GM18519 (cell line): ENCODE data around the gene CCK.

Experiments
- ATAC-seq: cut with Tn5 transposase; IDR thresholded peaks from one replicate; pipeline ENCODE4 v1.9.1; 2021; ENCODE audit warnings: mild to moderate bottlenecking, moderate library complexity; ENCODE audit not compliant: unreplicated experiment, low FRiP score

Gene CCK

DNA sequence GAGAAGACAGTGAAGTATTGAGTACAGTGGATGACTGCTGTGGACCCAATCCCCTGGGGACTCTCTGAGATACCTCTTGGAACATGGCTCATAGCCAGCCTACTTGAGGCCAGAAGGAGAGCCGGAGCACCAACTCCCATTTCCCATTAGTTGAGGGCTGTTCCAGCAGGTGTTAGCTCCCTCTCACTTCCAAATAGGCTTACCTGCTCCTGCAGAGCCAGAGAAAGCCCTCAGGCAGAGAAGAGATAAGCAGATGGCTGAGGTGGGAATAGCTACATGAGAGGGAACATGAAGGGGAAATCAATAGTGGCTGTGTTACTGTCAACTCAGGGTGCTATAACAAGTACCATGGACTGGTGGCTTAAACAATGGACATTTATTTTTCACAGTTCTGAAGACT is 4.6 kb upstream of the CCK start:
- ATAC-seq = no peak

DNA sequence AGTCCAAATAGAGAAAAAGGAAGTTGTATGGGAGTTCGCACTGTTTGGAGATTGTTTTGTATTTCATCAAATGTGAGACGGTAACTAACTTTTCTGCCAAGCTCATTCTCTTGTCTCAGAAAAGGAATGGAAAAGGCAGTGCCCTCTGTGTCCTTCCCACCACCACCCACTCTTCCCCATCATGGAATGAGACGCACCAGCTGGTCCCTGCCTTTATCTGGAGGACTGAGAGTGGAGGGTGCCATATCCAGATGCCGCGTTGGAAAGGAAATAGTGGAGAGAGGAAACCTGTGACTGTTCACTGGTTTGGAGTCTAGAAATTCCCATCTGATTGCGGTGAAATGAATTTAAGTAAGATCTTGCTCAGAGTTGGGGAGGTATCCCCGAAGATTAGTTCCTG is 3.7 kb upstream of the CCK start:
- no peak for ATAC-seq

DNA sequence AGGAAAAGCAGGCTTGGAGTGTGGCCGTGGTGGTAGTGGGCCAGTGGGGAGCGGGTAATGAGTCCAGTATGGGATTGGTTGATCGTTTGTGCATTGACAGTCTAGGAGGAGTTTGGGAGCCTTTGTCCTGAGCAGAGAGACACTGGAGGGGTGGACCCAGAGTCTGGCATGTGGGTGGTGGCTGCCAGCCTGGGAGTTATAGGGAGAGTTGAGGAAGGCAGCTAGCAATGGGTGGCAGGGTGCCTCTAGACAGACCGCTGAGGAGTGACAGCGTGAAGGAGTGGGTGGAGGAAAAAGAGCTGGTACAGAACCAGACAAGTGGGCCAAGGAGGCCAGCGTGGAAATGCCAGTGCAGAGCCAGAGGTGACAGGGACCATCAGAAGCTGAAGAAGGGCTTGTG is 1.9 kb upstream of the CCK start:
- no peak for ATAC-seq

DNA sequence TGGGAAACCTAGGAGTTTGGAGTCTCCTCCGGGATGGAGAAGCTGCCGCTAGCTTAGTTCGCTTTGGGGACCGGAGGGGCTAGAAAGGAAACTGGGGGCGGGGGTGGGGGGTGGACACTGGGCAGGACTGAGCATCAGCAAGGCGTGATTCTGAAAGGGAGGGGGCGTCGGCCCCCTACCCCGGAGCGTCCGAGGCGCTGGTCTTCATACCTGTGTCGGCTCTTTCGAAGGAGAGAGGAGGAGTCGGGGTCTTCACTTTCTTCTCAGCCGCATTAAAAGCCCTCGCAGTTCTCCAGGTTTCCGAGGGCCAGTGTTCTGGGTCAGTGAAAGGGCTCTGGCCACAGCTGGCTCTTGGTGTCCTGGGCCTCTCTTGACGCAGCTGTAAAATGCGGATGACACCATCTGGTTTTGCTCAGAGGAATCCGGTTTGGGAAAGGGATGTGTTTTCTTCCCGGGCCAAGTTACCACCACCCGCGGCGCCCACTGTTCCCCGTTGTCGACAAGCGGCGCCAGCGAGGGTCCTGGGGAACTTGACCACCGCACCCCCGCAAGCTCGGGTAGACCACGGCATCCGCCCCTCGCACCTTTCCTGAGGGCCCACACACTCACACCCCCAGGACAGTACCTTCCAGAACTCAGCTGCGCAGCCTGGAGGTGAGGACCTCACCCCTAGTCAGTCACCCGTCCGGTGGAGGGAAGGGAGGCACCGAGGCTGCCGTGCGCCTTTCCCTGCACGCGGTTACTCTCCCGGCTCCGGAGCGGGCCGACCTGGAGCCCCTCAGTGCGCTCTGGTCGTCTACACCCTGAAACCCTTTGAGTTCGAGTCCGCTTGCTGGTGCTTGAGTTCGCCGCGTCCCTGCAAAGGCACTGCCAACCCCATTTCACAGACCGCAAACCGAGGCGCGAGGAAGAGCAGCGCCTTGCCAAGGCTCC is 660 bp downstream of the CCK start:
- no peak for ATAC-seq

DNA sequence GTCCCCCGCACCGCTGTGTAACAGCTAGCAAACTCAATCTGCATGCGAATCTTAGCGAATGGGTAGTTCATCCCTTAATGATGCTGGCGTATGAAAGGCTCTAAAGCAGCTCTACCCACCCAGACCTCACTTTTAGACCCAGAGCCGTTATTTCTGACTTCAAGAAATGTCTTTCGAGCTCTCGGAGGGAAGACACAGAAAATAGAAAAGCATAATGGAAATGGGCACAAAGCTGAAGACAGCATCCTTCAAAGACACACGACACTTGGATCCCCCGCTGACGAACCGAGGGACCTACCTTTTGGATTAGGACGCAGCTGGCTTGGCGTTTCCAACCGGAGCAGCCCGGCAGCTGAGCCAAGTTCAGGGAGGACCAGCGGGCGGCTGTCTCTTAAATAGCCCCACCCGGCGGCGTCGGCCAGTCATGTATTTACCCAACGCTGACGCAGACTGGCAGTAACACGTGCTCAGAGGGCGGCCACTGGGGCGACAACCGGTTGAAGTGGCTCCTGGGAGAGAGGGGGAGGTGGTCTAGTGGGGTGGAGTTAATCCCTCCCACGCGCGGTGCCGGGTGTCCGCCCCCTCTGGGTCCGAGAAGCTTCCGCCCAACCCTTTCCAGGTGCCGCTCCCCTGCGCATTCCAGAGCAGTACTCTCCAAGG is 1.5 kb downstream of the CCK start:
- ATAC-seq = no peak

DNA sequence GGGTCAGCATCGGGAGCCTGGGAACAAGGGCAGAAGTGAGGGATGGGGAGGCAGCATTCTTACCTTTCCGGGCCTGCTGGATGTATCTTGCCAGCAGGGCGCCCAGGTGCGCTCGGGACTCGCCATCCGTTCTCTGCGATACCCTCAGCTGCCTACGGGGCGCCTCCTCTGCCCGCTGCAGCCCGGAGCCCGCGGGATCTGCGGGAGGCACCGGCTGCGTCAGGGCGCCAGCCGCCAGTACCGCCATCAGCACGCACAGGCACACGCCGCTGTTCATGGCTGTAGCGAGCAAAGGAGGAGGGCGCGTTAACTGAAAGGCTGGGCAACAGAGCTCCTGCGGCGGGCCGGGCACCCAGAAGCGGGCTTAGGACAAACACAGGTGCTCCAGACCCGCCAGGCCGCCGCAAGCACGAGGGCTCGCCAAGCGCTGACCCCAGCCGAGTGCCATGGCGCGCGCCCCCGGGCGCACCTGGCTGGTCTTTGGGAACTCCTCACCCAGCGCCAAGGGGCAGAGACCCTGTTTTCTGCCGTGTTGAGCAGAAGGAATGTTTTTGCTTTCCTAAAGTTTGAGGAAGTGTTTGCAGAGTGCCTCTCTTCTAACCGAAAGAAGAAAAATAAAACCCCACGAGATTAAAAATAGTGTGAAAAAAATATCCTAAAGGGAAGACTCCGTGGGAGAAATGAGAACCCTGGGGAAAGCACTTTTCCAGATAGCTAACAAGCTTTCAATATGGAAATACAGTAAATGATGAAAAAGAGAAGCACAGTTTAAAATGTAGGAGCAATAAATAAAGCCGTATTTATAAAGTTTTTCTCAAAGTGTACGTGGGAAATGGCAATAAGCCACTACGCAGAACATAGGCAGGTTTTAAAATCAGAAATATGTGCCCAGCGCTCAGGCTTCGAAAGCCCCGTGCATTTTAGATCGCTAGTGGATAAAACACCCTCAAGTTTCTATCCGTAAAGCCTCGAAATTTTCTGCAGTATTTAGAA is 2.3 kb downstream of the CCK start:
- no peak for ATAC-seq

DNA sequence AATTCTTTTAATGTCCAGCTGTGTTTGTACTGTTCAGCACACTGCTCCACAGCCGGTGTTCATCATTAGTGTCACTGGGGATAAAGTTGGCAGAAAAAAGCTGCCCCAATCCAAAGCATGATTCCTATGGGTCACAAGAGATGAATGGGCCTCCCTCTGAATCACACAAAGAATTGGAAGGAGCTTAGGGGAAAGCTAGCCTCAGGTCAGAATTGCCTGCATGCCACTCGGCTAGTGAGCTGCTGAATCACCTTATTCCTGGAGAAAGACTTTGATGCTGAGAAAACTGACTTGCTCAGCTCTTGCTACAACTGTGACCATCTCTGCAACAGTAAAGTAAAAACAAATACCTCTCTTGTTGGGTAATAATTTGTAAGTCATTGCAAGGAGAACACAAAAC is 3.5 kb downstream of the CCK start:
- ATAC-seq = no peak

DNA sequence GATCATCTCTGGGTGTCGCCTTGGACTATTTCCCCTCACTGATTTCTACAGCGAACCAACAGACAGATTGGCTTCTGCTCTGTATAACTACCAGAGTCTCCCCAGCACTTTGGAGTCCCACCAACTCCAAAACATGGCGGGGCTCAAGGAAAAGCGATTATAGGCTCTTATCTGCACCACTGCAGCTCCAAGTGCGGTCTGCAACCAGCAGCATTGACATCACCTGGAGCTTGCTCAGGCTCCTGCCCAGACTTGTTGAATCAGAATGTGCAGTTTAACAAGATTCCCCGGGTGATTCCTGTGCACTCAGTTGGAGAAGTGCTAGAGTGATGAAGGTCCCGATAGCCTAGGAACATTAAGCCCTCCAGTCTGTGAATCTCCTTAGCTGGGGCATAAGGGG is 9.0 kb downstream of the CCK start:
- ATAC-seq = no peak

DNA sequence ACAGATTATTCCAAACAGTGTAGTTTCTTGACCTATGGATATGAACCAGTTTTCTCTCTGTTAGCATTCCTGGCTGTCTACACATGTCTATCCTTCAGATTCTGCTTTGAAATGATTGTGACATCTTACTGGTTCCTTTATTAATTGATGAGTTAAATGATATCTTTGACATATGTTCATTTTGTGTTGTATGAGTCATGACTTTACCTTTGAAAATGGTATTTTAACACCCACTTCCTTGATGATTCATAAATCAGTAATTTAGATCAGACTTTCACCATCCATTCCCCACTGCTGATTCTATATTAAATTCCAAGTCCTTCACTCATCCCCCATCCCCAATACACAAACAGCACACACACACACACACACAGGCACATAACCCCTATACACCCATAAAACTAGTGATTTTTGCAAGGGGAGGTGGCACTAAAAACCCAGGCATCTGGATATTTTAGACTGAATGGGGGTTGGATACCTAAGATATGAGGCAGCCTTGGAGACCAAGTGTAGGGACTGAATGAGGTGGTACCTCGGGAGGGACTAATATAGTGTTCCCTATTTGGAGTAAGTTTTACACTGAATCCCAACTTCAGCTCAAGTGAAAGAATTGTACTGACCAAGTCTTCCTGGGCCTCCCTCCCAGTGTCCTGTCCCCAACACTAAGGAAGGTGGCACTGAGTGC is 9.7 kb downstream of the CCK start:
- ATAC-seq = no peak

DNA sequence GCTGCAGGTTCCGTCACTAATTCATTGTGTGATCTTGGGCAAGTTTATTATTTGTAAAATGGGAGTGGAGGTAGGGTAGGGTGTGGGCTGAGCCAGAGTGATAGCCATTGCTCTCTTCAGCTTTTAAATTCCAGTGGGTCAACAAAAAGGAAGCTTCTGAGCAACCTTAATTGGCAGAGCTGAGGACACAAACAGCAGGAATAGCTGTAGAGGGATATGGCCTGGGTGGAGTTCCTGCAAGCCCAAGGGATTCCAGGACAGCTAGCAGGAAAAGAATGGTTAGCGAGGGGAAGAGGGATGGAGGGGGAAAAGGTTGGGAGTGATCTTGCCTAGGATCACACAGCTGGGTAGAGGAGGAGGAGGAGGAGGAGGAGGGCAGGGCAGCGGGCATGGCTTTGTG is 11.4 kb downstream of the CCK start:
- ATAC-seq = no peak

DNA sequence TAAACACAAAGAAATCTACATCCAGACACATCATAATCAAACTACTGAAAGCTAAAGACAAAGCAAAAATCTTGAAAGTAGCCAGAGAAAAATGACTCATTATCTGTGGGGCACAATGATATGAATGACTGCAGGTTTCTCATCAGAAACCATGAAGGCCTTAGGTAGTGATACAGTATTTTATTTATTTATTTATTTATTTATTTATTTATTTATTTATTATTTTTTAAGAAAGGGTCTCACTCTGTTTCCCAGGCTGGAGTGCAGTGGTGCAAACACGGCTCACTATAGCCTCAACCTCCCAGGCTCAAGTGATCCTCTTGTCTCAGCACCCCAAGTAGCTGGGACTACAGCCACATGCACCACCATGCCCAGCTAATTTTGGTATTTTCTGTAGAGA is 15.2 kb downstream of the CCK start:
- no peak for ATAC-seq

DNA sequence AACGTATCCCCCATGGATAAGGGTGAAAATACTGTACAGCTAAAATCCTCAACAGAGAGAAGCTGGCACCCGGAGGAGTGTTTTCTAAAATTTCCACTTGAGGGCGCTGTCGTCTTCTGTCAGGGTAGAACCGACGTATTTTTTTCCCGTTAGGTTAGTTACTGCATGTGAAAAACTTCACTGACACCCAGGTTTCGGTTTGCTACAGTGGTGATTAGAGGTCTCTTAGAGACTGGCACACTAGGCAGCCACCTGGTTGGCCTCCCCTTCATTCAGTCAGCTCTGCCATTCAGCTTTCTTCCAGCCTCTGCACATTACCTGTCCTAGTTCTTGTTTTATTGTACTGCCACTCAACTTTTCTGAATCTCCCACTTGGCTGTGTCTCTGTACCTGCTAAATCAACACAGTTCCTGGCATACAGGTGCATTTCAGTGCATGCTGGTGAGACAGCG is 18.4 kb downstream of the CCK start:
- ATAC-seq = peak; percentile 42

DNA sequence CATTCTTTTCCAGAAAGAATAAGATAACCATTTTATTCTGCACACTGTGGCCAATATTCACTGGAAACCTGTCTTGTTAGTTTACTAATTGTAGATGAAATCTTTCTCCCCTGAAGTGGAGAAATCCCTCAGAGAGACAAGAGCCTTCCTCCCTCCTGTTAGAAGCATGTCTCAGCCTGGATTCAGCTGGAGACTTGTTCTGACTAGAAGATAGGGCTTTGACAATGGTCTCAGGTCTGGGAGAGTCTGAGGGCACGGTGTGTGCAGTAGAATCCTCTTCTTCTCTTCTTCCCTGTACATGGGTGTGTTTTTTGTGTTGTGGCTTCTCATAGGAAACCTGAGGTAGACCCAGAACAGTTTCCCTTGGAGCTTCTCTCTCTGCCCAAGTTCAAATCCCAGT is 19.9 kb downstream of the CCK start:
- ATAC-seq = no peak

DNA sequence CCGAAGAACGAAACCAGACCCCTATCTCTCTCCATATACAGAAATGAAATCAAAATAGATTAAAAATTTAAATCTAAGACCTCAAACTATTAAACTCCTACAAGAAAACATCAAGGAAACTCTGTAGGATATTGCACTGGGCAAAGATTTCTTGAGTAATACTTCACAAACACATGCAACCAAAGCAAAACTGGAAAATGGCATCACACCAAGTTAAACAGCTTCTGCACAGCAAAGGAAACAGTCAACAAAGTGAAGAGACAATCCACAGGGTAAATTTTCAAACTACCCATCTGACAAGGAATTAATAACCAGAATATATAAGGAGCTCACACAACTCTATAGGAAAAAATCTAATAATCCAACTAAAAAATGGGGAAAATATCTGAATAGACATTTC is 29.4 kb downstream of the CCK start:
- ATAC-seq = no peak

DNA sequence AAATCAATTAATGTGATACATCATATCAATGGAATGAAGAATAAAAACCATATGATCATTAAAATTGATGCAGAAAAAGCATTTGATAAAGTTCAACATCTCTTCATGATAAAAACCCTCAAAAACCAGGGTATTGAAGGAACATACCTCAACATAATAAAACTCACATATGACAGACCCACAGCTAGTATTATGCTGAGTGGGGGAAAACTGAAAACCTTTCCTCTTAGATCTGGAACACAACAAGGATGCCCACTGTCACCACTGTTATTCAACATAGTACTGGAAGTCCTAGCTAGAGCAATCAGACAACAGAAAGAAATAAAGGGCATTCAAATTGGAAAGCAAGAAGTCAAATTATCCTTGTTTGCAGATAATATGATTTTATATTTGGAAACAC is 30.5 kb downstream of the CCK start:
- no peak for ATAC-seq

DNA sequence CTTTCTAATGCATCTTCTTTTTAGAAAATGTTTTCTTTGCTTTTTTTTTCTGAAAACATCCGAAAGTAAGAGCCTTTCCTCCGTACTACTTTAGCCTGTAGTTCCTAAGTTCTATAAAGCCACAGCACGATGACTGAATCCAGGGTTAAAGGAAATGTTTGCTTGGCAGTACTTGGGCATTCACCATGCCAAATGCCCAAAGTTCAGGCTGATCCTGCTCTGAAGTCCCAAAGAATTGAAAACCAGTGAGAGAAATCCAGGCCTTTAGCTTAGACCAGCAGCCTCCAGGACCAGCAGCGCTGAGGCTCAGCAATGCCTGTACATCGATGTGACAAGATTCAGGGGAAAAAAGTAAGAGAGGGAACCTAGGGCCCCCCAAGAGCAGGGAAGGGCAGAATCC is 35.1 kb downstream of the CCK start:
- no peak for ATAC-seq

DNA sequence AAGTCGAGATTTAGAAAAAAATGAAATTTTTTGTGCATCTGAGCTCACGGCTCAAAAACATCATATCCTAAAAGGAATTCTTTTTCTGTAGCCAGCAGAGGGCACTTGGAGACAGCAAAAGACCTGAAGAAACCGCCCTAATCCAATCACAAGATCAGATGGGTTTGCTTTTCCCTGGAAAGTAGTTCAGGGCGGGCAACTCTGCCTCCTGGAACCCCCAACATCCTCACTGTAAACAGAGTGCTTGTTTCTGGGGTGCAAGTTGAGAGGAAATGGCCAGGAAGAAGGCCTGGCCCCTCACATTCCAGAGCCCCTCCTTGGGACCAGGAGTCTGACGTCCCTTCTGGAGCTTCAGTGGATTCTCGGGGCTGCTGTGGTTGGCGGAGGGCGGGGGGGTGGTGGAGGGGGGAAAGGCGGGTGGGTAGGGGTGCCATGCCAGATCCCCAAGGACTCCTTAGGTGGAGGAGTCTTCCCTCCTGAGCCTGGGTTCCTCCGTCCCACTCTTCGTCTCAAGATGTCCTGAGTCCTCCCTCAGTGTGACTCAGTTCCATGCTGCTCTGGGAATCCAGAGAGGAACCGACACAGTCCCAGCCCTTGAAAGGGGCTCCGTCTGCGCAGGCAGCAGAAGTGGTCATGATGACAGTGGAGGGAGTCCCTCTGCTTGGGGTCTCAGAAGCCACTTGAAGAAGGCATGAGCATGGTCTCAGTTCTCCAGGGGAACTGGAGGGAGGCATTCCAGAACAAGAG is 35.9 kb downstream of the CCK start:
- ATAC-seq = no peak

DNA sequence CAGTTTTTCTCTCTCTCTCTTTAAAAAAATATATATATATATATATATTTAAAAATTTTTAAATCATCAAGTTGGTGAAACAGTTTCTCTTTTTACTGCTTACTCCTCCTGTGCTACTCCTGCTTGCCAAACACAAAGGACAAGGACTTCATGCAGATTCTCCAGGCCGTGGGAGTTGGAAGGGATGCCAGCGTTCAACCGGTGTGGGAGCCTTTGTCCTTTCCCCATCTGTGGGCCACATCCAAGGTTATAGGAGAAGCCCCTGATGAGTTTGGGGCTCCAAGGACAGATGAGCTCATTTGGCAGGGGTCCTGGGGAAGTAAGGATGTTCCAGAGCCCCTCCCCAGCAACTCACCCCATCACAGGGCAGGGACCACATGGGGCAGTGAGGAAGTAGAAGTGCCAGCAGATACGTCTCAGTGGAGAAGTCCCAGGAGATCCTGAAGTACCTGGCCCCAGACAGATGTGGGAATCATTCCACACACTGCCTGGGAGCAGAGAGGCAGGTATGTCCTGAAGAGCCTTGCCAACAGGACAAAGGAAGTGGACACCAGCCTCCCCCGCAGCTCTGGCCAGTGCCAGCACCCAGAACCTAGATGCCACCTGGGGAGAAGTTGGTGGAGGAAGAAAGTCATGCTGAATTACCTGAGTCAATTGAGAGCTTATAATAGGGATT is 36.6 kb downstream of the CCK start:
- no peak for ATAC-seq

DNA sequence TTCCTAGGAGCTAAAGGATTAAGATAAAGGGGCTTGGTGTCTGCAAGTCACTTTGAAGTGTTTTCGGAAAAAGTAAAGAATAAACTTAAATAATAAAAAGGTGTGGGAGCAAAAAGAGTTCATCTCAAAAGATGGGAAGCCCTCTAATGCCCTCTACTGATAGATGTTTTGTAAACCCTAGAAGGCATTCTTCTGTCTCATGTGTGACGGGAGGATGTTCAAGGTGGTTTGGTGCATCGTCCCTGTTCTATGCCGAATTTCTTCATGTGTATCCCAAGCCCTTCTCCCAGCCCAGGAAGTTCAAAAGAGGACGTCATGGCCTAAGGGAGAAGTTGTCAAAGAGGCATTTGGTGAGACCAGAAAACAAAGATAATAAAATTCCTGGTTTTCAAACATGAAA is 37.2 kb downstream of the CCK start:
- ATAC-seq = no peak
